CD4-positive, CD25-positive, alpha-beta regulatory T cell (primary cell): ENCODE measurements around the gene ARL6IP5. TPM values are rescaled to one million over a fixed set of nuclear protein-coding genes. Genes with fewer than 3 reads are reported as not detected.
A peak's percentile ranks its signal among the peaks of the same experiment; 100 is the strongest.

ENCODE experiments used
- ATAC-seq, 2 donors: fragments of 150-1000 bp; cut with Tn5 transposase; one replicate each; pipeline ENCODE4 v1.10.0; 2021; ENCODE audit warnings: low read depth in 2 of 2, moderate number of reproducible peaks in 2 of 2, moderate library complexity in 1 of 2
- DNase-seq, 3 donors: peaks; one replicate each; pipeline versions ENCODE4 v3.0.0 to v3.0.0-alpha.2; 2012 to 2022; ENCODE audit warnings: mixed read lengths in 1 of 3
- H3K27ac ChIP-seq: one replicate; pipeline ENCODE4 v1.7.0; 2013; ENCODE audit warnings: mild to moderate bottlenecking, low read length; ENCODE audit not compliant: insufficient read depth, poor library complexity, severe bottlenecking
- H3K27me3 ChIP-seq: one replicate; pipeline ENCODE4 v1.7.0; 2013; ENCODE audit warnings: low read length; ENCODE audit not compliant: control insufficient read depth, insufficient read depth
- H3K36me3 ChIP-seq: one replicate; pipeline ENCODE4 v1.7.0; 2013; ENCODE audit warnings: mild to moderate bottlenecking, low read length, moderate library complexity; ENCODE audit not compliant: control insufficient read depth, insufficient read depth
- H3K4me1 ChIP-seq: 2 replicates; pipeline ENCODE4 v1.7.0; 2013; ENCODE audit warnings: mild to moderate bottlenecking, low read length; ENCODE audit not compliant: insufficient read depth, control insufficient read depth, poor library complexity, severe bottlenecking
- H3K4me3 ChIP-seq: one replicate; pipeline ENCODE4 v1.7.0; 2013; ENCODE audit warnings: low read depth, mild to moderate bottlenecking, low read length, moderate library complexity
- H3K9me3 ChIP-seq, 2 experiments: 1 replicate in 1 of 2; 2 replicates in 1 of 2; pipeline ENCODE4 v1.7.0; 2013; ENCODE audit warnings: low read length in 2 of 2, mild to moderate bottlenecking in 1 of 2, moderate library complexity in 1 of 2; ENCODE audit not compliant: control insufficient read depth in 2 of 2
- H3K27ac Mint-ChIP-seq, 3 donors: one replicate each; pipeline ENCODE4 v1.8.0; 2020 to 2022; ENCODE audit warnings: mild to moderate bottlenecking in 3 of 3, mixed read lengths in 3 of 3, moderate library complexity in 2 of 3
- H3K27me3 Mint-ChIP-seq: one replicate; pipeline ENCODE4 v1.8.0; 2022; ENCODE audit warnings: mild to moderate bottlenecking, mixed read lengths
- H3K36me3 Mint-ChIP-seq: one replicate; pipeline ENCODE4 v1.8.0; 2020; ENCODE audit warnings: mixed read lengths
- H3K4me1 Mint-ChIP-seq, 4 donors: one replicate each; pipeline ENCODE4 v1.8.0; 2020 to 2022; ENCODE audit warnings: mixed read lengths in 4 of 4, mild to moderate bottlenecking in 1 of 4
- H3K4me3 Mint-ChIP-seq, 4 donors: one replicate each; pipeline ENCODE4 v1.8.0; 2020 to 2022; ENCODE audit warnings: mild to moderate bottlenecking in 4 of 4, mixed read lengths in 4 of 4, moderate library complexity in 3 of 4
- H3K9me3 Mint-ChIP-seq, 7 donors: one replicate each; pipeline ENCODE4 v1.8.0; 2020 to 2022; ENCODE audit warnings: mixed read lengths in 7 of 7, mild to moderate bottlenecking in 3 of 7, moderate library complexity in 2 of 7
- polyA plus RNA-seq, 4 donors: library from polyadenylated mRNA; unstranded; fragments of 300-500 nt; fragmentation: Illumina TruSeq; gene quantifications; one replicate each; pipeline ENCODE4 v1.2.3, GENCODE V29; 2021
- total RNA-seq: library from RNA; stranded (reverse); gene quantifications from one replicate; pipeline ENCODE4 v1.2.3, GENCODE V29; 2022

ARL6IP5 gene
- total and polyA plus RNA-seq, 5 donors from 2014 or later, result 117 to 578 (median 528) TPM

DNA sequence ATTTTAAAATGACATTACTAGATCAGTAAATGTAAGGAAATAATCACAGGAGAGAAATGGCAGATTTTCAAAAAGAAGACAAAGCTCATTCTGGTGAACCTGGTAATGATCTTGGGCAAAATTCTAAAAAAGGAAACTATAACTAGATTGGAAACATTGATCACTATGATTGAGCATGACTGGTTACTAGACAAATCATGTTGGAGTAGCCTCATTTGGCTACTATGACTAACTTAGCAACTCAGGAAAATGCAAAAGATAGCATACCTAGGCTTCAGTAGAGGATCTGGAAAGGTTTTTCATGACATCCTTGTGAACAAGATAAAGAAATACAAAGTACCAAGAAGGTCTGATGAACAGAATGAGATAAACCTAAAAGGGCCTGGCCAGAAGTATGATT, 25.0 kb upstream of the ARL6IP5 start:
- ATAC-seq (no peak), DNase-seq (no peak)
- Mint-ChIP-seq H3K27ac (peak overlapping the region; percentile 82 to 96 (median 89)), H3K36me3 (peaks cover 35% of the 10 kb centered on the region), H3K4me3 (peak overlapping the region in 2 of 4 donors; percentile 34 to 85), H3K27me3 (no peaks in the 10 kb centered on the region), H3K4me1 (peaks cover 36 to 53% (median 41%) of the 10 kb centered on the region in 4 donors), H3K9me3 (peaks cover 0 to 3% (median 0%) of the 10 kb centered on the region in 7 donors)
- Histone ChIP-seq H3K9me3 (no peaks in the 10 kb centered on the region), H3K36me3 (peaks cover 48% of the 10 kb centered on the region), H3K27me3 (no peaks in the 10 kb centered on the region), H3K27ac (peak overlapping the region; percentile 70), H3K4me3 (no peak overlapping the region), H3K4me1 (peaks cover 38% of the 10 kb centered on the region)

DNA sequence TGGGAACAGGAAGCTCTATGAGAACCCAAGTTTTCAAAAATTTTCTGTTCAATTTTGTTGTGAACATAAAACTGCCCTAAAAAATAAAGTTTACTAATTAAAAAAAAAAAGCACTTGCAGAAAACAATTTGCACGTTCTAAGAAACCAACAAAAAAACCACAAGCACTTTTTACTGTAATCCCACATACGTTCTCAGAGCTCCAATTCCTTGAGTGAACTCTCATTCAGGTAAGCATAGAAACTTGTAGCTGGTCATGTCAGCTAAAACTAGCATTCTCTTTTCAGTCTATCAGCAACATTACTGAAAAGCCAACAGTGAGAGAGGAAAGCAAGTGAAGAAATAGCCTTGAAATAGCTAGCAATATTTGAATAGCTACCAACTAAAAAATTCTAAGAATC, 21.1 kb upstream of the ARL6IP5 start:
- Histone ChIP-seq H3K27ac (peak overlapping the region; percentile 70), H3K36me3 (peaks cover 37% of the 10 kb centered on the region), H3K27me3 (no peaks in the 10 kb centered on the region), H3K4me3 (peak overlapping the region; percentile 70), H3K9me3 (no peaks in the 10 kb centered on the region), H3K4me1 (peaks cover 44% of the 10 kb centered on the region)
- peak; percentile 84 to 85 for ATAC-seq
- peak overlapping the region; percentile 54 to 79 (median 72) for H3K4me3 Mint-ChIP-seq
- H3K27ac Mint-ChIP-seq, result peak overlapping the region; percentile 92 to 98 (median 95)
- peaks cover 37 to 65% (median 45%) of the 10 kb centered on the region in 4 donors for H3K4me1 Mint-ChIP-seq
- peak in 1 of 3 donors; percentile 77 for DNase-seq
- no peaks in the 10 kb centered on the region for H3K27me3 Mint-ChIP-seq
- peaks cover 29% of the 10 kb centered on the region for H3K36me3 Mint-ChIP-seq
- peaks cover 0 to 3% (median 0%) of the 10 kb centered on the region in 7 donors for H3K9me3 Mint-ChIP-seq

GRCh38 chr3:69065318-69065964, 19.3 kb upstream of the ARL6IP5 start:
- H3K4me1 ChIP-seq, result peaks cover 37% of the 10 kb centered on the region
- ATAC-seq (peak; percentile 35 to 40), DNase-seq (peak in 2 of 3 donors; percentile 35 to 71)
- H3K36me3 Mint-ChIP-seq, result peaks cover 18% of the 10 kb centered on the region
- H3K27ac Mint-ChIP-seq, result peak overlapping the region; percentile 91 to 95 (median 92)
- H3K4me3 Mint-ChIP-seq, result peak overlapping the region; percentile 54 to 77 (median 69)
- no peaks in the 10 kb centered on the region for H3K27me3 ChIP-seq
- peak overlapping the region; percentile 70 for H3K4me3 ChIP-seq
- peaks cover 32 to 53% (median 38%) of the 10 kb centered on the region in 4 donors for H3K4me1 Mint-ChIP-seq
- no peaks in the 10 kb centered on the region for H3K9me3 ChIP-seq
- H3K36me3 ChIP-seq, result peaks cover 38% of the 10 kb centered on the region
- no peaks in the 10 kb centered on the region for H3K9me3 Mint-ChIP-seq
- H3K27ac ChIP-seq, result peak overlapping the region; percentile 70
- H3K27me3 Mint-ChIP-seq, result no peaks in the 10 kb centered on the region

- peaks cover 19% of the 10 kb centered on the region for H3K36me3 Mint-ChIP-seq
- DNase-seq, result no peak
These were observed 18.6 kb upstream of the ARL6IP5 start for GRCh38 chr3:69066121-69066520.

GRCh38 chr3:69072928-69073327, 11.8 kb upstream of the ARL6IP5 start:
- Mint-ChIP-seq H3K27me3 (no peaks in the 10 kb centered on the region), H3K27ac (peak overlapping the region; percentile 45 to 82 (median 65)), H3K4me3 (peak overlapping the region in 2 of 4 donors; percentile 0 to 11), H3K9me3 (no peaks in the 10 kb centered on the region), H3K36me3 (peaks cover 38% of the 10 kb centered on the region), H3K4me1 (peaks cover 31 to 53% (median 44%) of the 10 kb centered on the region in 4 donors)
- ATAC-seq (no peak), DNase-seq (no peak)
- Histone ChIP-seq H3K4me1 (peaks cover 12% of the 10 kb centered on the region), H3K27me3 (no peaks in the 10 kb centered on the region), H3K9me3 (no peaks in the 10 kb centered on the region), H3K4me3 (no peak overlapping the region), H3K27ac (peak overlapping the region; percentile 14), H3K36me3 (peaks cover 56% of the 10 kb centered on the region)

More at GRCh38 chr3:69066121-69066520, 18.6 kb upstream of the ARL6IP5 start:
- H3K4me1 ChIP-seq, result peaks cover 37% of the 10 kb centered on the region
- peaks cover 39 to 56% (median 44%) of the 10 kb centered on the region in 4 donors for H3K4me1 Mint-ChIP-seq
- no peaks in the 10 kb centered on the region for H3K27me3 ChIP-seq
- peak overlapping the region; percentile 91 to 95 (median 92) for H3K27ac Mint-ChIP-seq
- no peaks in the 10 kb centered on the region for H3K27me3 Mint-ChIP-seq
- H3K27ac ChIP-seq, result peak overlapping the region; percentile 70
- ATAC-seq, result no peak
- peaks cover 37% of the 10 kb centered on the region for H3K36me3 ChIP-seq
- peak overlapping the region in 2 of 4 donors; percentile 27 to 54 for H3K4me3 Mint-ChIP-seq
- no peaks in the 10 kb centered on the region for H3K9me3 ChIP-seq
- no peaks in the 10 kb centered on the region for H3K9me3 Mint-ChIP-seq
- no peak overlapping the region for H3K4me3 ChIP-seq

GRCh38 chr3:69079269-69080159, 5.2 kb upstream of the ARL6IP5 start:
- Histone ChIP-seq H3K27ac (peak overlapping the region; percentile 92), H3K27me3 (no peaks in the 10 kb centered on the region), H3K36me3 (peaks cover 14% of the 10 kb centered on the region), H3K4me3 (peak overlapping the region; percentile 99), H3K4me1 (peaks cover 74% of the 10 kb centered on the region), H3K9me3 (no peaks in the 10 kb centered on the region)
- Mint-ChIP-seq H3K27me3 (no peaks in the 10 kb centered on the region), H3K9me3 (no peaks in the 10 kb centered on the region), H3K4me1 (peaks cover 42 to 75% (median 54%) of the 10 kb centered on the region in 4 donors), H3K36me3 (peaks cover 3% of the 10 kb centered on the region), H3K27ac (peak overlapping the region; percentile 69 to 93 (median 93)), H3K4me3 (peak overlapping the region; percentile 88 to 93 (median 92))
- no peak for DNase-seq
- no peak for ATAC-seq

- peaks cover 6% of the 10 kb centered on the region for H3K36me3 ChIP-seq
- no peaks in the 10 kb centered on the region for H3K27me3 ChIP-seq
- H3K9me3 Mint-ChIP-seq, result no peaks in the 10 kb centered on the region
- H3K27ac Mint-ChIP-seq, result peak within 1 kb of the TSS; percentile 96 to 99 (median 97)
- no peaks in the 10 kb centered on the region for H3K9me3 ChIP-seq
- H3K4me1 Mint-ChIP-seq, result peaks cover 43 to 77% (median 56%) of the 10 kb centered on the region in 4 donors
- H3K27ac ChIP-seq, result peak within 1 kb of the TSS; percentile 92
- peaks cover 74% of the 10 kb centered on the region for H3K4me1 ChIP-seq
- ATAC-seq (peak; percentile 69 to 76), DNase-seq (peak; percentile 88 to 95 (median 89))
- H3K36me3 Mint-ChIP-seq, result peaks cover 3% of the 10 kb centered on the region
- H3K27me3 Mint-ChIP-seq, result no peaks in the 10 kb centered on the region
- H3K4me3 ChIP-seq, result peak within 1 kb of the TSS; percentile 99
- H3K4me3 Mint-ChIP-seq, result peak within 1 kb of the TSS; percentile 88 to 93 (median 92)
These were observed 4.4 kb upstream of the ARL6IP5 start, which contains the start of gene UBA3 for GRCh38 chr3:69080233-69080920. TSS of gene UBA3 (minus strand) at chr3:69080365. CDS start at chr3:69080353, 12 bp downstream.
